HL-60 (cell line): ENCODE data around the gene CNTNAP4.

Experiments
- CTCF ChIP-seq: IDR thresholded peaks from one replicate; pipeline ENCODE4 v1.5.1; 2011; ENCODE audit warnings: low read length, control low read depth, inconsistent platforms; ENCODE audit not compliant: insufficient read depth
- GABPA ChIP-seq: IDR thresholded peaks from 2 replicates; pipeline ENCODE4 v1.6.1; 2012; ENCODE audit warnings: low read depth
- POLR2AphosphoS5 ChIP-seq: IDR thresholded peaks from 2 replicates; pipeline ENCODE4 v1.6.1; 2012; ENCODE audit warnings: low read depth
- REST ChIP-seq: IDR thresholded peaks from 2 replicates; pipeline ENCODE4 v1.6.1; 2012; ENCODE audit warnings: low read depth; ENCODE audit not compliant: insufficient replicate concordance

GRCh38 chr16:76396977-76397376, 119.8 kb downstream of the CNTNAP4 start:
- TF ChIP-seq CTCF (no peak), POLR2AphosphoS5 (no peak), GABPA (no peak), REST (no peak)
